NCI-H2196 treated with DMSO at 0.1 percent for 48 hours (cell line): ENCODE results near the gene PCNX1.
A peak's percentile ranks its signal among the peaks of the same experiment; 100 is the strongest.

Experiments
- DNase-seq: peaks from one replicate; lab custom pipeline; 2025; ENCODE audit not compliant: unreplicated experiment; lab: John Stamatoyannopoulos, UW

Gene PCNX1

DNA sequence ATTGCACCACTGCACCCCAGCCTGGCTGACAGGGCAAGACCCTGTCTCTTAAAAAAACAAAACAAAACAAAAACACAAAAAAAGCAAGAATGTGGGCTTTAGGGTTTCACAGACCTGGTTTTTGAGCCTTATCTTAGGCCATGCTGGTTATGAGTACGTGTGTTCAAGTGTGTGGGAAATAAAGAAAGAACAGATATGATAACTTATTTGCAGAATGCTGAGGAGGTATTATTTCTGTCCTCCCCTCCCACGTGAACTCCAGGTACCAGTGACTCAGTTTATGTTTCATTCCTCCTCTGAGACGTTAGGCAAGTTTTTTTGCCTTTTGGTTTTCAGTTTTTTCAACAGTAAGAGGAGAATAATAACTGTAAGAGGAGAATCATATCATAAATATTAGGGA is 49.3 kb downstream of the PCNX1 start:
- no peak for DNase-seq

DNA sequence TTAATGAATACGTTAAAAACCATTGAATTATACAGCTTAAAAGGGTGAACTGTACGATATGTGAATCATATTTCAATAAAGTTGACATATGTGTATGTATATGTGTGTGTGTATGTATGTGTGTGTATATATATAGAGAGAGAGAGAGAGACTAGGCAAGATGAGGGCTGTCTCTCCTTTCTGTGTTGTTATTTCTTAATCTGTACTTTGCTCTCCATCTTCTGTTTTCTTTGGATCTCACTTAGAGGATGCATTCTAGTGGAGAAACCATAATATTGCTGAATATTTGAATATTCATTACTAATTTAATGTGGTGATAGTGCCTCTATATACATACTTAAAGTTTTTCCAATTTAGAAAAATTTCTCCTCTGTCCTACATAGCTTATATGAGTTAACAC is 50.5 kb downstream of the PCNX1 start:
- DNase-seq = no peak

DNA sequence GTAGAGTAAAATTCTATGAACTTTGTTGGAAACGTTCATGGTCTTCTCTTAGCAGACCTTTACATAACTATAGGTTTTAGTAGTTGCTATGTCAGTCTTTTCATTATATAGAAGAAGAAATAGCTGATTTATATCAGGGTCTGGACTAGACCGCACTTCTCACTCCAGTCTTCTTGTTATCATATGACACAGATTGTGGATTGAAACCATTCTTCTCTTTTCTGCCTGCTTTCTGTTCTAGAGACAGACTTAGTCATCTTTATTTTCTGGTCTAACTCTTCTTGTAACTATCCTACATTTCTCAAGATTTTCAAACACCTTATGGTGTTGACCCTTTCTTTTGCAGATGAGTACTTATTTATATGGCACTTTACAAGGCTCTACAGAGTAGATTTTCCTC is 55.7 kb downstream of the PCNX1 start:
- no peak for DNase-seq

DNA sequence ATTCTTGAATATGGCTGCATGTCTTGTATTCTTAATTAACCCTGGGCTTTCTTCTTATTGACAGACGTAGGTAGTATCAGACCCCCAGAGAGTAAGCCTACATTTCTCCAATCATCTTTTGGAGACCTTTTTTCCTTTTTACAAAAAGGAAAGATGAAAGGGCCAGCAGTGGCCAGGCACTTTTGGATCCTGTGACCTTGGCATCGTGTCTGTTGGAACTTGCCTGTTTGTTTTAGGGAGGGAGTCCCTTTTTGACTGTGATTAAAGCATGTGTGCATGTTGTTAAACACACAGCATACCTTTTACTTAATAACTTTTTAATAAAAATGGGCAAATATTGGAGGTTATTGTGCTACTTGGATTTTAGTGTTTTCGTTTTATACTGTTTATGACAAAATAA is 57.2 kb downstream of the PCNX1 start:
- DNase-seq = no peak

- no peak for DNase-seq
Observed at GRCh38 chr14:70971560-70971959, 64.3 kb downstream of the PCNX1 start.

GRCh38 chr14:70972107-70972976 is 65.1 kb downstream of the PCNX1 start:
- DNase-seq = peak; percentile 52

DNA sequence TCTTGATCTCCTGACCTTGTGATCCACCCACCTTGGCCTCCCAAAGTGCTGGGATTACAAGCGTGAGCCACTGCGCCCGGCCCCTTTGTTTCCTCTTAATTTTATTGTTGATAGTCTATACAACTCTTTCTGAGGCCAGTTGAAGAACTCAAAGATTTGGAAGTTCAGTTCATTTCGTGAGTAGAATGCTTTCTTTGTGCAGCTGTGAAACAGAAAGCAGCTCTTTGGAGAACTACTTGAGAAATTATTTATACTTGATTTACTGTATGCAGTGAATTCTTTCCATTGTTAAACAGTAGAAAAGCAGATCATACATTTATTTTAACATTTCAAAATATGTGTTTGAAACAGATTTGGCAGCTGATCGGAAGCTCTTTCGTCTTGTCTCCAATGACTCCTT is 69.3 kb downstream of the PCNX1 start:
- no peak for DNase-seq

- no peak for DNase-seq
Observed at GRCh38 chr14:70981000-70981952, 74.0 kb downstream of the PCNX1 start.

GRCh38 chr14:70982200-70982599 is 74.9 kb downstream of the PCNX1 start:
- DNase-seq = no peak

GRCh38 chr14:70987041-70987440 is 79.8 kb downstream of the PCNX1 start:
- DNase-seq = no peak

DNA sequence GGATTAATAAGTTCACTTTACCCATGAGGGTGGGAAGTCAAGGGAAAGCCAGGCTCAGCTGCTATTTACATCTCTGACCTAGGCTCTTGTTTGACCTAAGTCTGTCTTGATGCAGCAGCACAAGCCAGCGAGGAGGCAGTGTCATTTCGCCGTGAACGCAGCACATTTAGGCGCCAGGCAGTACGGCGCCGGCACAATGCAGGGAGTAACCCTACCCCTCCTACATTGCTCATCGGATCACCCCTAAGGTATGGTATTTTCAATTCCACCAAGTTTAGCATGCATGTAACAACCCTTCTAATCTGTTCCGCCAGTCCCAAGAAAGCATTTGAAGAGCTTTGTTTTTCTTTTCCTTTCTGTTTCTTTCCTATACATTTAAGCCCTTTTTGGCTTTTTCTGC is 81.2 kb downstream of the PCNX1 start:
- DNase-seq = no peak

- no peak for DNase-seq
Observed at GRCh38 chr14:70993931-70994330, 86.7 kb downstream of the PCNX1 start.

- no peak for DNase-seq
Observed at GRCh38 chr14:70995211-70995610, 88.0 kb downstream of the PCNX1 start.

DNA sequence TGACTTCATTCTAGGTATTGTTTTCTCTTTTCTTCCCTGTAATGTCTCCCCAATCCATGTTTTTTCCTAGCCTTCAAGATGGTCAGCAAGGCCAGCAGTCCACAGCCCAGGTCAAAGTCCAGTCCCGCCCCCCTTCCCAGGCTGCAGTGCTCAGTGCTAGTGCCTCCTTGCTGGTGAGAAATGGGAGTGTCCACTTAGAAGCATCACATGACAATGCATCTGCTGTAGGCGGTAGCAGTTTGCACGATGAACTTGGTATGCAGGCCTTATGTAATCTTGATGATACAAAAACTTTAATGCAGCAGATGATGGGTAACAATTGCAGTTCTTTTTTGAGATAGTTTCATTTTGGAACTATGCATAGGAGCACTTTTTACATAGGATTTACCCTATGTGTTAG is 88.4 kb downstream of the PCNX1 start:
- no peak for DNase-seq

- no peak for DNase-seq
Observed at GRCh38 chr14:70999117-70999516, 91.9 kb downstream of the PCNX1 start.

DNA sequence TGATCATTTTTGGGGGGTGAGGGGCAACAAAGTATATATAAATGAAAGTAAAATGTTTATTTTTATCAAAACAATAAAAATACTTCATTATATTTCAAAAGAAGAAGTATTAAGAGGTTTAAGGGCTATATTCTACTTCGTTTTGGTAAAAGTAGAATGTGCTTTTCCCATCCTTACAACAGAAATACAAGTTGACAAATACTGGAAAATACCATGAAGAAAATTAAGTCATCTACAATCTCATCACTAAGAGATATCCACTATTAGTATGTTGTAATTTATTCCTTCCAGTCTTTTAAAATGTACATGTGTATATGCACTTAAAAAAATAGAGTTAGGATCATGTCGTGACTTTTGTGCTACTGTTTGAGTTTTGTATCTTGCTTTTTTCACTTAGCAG is 92.8 kb downstream of the PCNX1 start:
- no peak for DNase-seq

DNA sequence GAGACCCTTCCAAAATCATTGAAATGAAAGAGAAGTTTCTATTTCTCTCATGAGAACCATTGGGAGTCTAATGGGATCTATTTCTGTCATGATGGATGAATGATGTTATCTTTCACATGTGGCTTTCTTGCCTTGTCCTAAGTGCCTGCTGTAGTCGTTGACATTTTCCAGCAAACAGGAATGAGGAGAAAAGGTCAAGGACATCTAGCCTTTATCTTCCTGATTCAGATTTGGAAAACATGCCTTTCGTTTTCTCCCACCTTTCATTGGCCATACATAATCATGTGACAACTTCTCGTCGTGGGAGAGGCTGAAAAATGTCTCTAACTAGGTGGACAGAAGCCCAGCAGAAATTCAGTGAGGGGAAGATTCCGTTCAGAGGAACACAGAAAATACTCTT is 94.5 kb downstream of the PCNX1 start:
- DNase-seq = no peak

DNA sequence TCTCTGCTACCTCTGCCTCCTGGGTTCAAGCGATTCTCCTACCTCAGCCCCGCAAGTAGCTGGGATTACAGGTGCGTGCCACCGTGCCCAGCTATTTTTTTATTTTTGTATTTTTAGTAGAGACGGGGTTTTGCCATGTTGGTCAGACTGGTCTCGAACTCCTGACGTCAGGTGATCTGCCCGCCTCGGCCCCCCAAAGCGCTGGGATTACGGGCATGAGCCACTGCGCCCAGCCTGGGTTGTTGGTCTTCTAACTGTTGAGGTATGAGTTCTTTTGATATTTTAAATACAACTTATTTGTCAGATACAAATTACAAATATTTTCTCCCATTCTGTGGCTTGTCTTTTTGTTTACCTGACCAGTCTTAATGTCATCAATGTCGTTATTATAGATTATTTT is 95.9 kb downstream of the PCNX1 start:
- DNase-seq = no peak

DNA sequence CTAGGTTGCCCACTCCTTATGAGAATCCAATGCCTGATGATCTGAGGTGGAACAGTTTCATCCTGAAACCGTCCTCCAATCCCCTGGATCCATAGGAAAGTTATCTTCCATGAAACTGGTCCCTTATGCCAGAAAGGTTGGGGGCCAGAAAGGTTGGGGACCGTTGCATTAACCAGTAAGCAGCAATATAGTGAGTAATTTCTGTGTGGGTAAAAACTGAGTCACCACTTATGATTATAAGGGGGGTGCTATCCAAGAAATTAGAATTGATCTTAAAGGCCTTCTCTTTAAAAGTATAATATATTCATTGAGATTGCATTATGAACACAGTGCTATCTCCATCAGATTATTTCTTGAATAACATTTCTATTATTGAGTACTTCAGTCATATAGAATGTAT is 97.2 kb downstream of the PCNX1 start:
- DNase-seq = no peak

DNA sequence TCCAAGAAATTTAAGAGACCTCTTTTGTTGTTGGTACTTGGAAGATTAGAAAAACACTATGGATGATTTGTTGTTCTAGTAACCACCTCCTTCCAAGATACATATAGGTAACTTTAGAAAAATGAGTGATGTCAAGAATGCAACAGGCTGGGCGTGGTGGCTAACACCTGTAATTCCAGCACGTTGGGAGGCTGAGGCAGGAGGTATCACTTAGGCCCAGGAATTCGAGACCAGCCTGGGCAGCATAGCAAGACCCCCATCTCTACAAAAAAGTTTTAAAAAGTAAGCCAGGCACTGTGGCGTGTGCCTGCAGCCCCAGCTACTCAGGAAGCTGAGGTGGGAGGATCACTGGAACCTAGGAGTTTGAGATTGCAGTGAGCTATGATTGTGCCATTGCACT is 97.8 kb downstream of the PCNX1 start:
- DNase-seq = no peak

GRCh38 chr14:71006200-71006563 is 98.9 kb downstream of the PCNX1 start:
- no peak for DNase-seq

- DNase-seq = no peak
Observed at GRCh38 chr14:71011479-71011878, 104.2 kb downstream of the PCNX1 start.
